Amniotic stem cell (primary cell): Measurements from ENCODE around the gene FREY1.
"Not testable (repeated sequence)": the region's sequence is repeated elsewhere in the genome, so short reads cannot be mapped to it uniquely, and the experiment has no call there.

Experiments
- DNase-seq: peaks from one replicate; lab custom pipeline; 2025; lab: John Stamatoyannopoulos, UW

FREY1 gene

GRCh38 chr11:45913942-45914635, 7.0 kb upstream of the FREY1 start:
- no peak for DNase-seq

- DNase-seq = no peak
Measured at GRCh38 chr11:45913514-45913913, 6.4 kb upstream of the FREY1 start.

GRCh38 chr11:45910623-45911022, 3.6 kb upstream of the FREY1 start:
- DNase-seq = no peak

- DNase-seq = no peak
Measured at GRCh38 chr11:45909594-45910475, 2.8 kb upstream of the FREY1 start.

- DNase-seq = no peak
Measured at GRCh38 chr11:45907911-45908370, 870 bp upstream of the FREY1 start.

GRCh38 chr11:45906096-45906682, 882 bp downstream of the FREY1 start:
- no peak for DNase-seq

GRCh38 chr11:45905576-45905975, 1.5 kb downstream of the FREY1 start:
- not testable (repeated sequence) for DNase-seq

GRCh38 chr11:45905095-45905494, 2.0 kb downstream of the FREY1 start:
- DNase-seq = no peak

- DNase-seq = no peak
Measured at GRCh38 chr11:45904309-45904915, 2.7 kb downstream of the FREY1 start.

- DNase-seq = no peak
Measured at GRCh38 chr11:45902452-45903380, 4.4 kb downstream of the FREY1 start.

- DNase-seq = no peak
Measured at GRCh38 chr11:45901626-45902025, 5.4 kb downstream of the FREY1 start.

- DNase-seq = no peak
Measured at GRCh38 chr11:45900916-45901617, 6.0 kb downstream of the FREY1 start.

GRCh38 chr11:45900175-45900800, 6.8 kb downstream of the FREY1 start:
- not testable (repeated sequence) for DNase-seq

- peak; percentile 44 for DNase-seq
Measured at GRCh38 chr11:45899448-45900174, 7.5 kb downstream of the FREY1 start.

- no peak for DNase-seq
Measured at GRCh38 chr11:45899086-45899447, 8.0 kb downstream of the FREY1 start.

- DNase-seq = no peak
Measured at GRCh38 chr11:45897556-45897955, 9.5 kb downstream of the FREY1 start.

- no peak for DNase-seq
Measured at GRCh38 chr11:45896422-45896984, 10.6 kb downstream of the FREY1 start.

- DNase-seq = no peak
Measured at GRCh38 chr11:45895553-45896259, 11.4 kb downstream of the FREY1 start.
